ENCODE results near the gene KLHL25.

GRCh38 chr15:85771781-85772445 lies 22.8 kb downstream of the KLHL25 start:
- TF ChIP-seq SMC3 (IDR thresholded peaks at IDR 0.05; ENCODE audit: low read length) (no peak), TGIF2 (CRISPR knock-in tag; IDR thresholded peaks at IDR 0.05) (no peak), ZNF639 (CRISPR knock-in tag; conservative IDR thresholded peaks at IDR 0.05) (no peak), BHLHE40 (IDR thresholded peaks at IDR 0.05; ENCODE audit: low read length) (no peak), ARHGAP35 (CRISPR knock-in tag; IDR thresholded peaks at IDR 0.05; ENCODE audit: borderline replicate concordance) (no peak)

Measured in HepG2 (cell line).